NB4 (cell line): ENCODE results near the gene INPP5B.
"Not testable (repeated sequence)": the region's sequence is repeated elsewhere in the genome, so short reads cannot be mapped to it uniquely, and the experiment has no call there.

Experiments used
- CTCF ChIP-seq: IDR thresholded peaks from one replicate; pipeline ENCODE4 v1.5.1; 2012; ENCODE audit warnings: low read depth, low read length
- MAX ChIP-seq: IDR thresholded peaks from 2 replicates; pipeline ENCODE4 v1.6.1; 2011; ENCODE audit warnings: low read depth, low read length
- MYC ChIP-seq: IDR thresholded peaks from 2 replicates; pipeline ENCODE4 v1.6.1; 2011; ENCODE audit warnings: low read depth, low read length
- POLR2A ChIP-seq: IDR thresholded peaks from 2 replicates; pipeline ENCODE4 v1.6.1; 2011; ENCODE audit warnings: mild to moderate bottlenecking; ENCODE audit not compliant: insufficient read length; ENCODE audit errors: extremely low read depth

- TF ChIP-seq CTCF, MAX, POLR2A, MYC: not testable (repeated sequence)
Observed at GRCh38 chr1:37908531-37908930, 38.3 kb downstream of the INPP5B start.
